GM23338 (cell line): ENCODE data around the gene FTH1. TPM values are rescaled to one million over a fixed set of nuclear protein-coding genes. Genes with fewer than 3 reads are reported as not detected.
"Not testable (repeated sequence)": the region's sequence is repeated elsewhere in the genome, so short reads cannot be mapped to it uniquely, and the experiment has no call there.

Experiments
- ATAC-seq: fragments of 200-7000 bp; cut with Tn5 transposase; 3 replicates; pipeline ENCODE4 v1.9.1; 2020
- DNase-seq: peaks from one replicate; pipeline ENCODE4 v3.0.0-alpha.2; 2015; ENCODE audit warnings: low spot score
- H2AFZ ChIP-seq: fragments of 200-600 bp; sonication (generic); 2 replicates; pipeline ENCODE4 v1.8.0; 2016; ENCODE audit warnings: antibody characterized with exemption, mild to moderate bottlenecking, moderate library complexity
- H3F3A ChIP-seq: fragments of 200-600 bp; sonication (generic); replicated peaks from 2 replicates; pipeline ENCODE4 v1.8.0; 2017; ENCODE audit warnings: antibody characterized with exemption, mixed run types, low read depth
- H3K27ac ChIP-seq: fragments of 200-600 bp; sonication (generic); 2 replicates; pipeline ENCODE4 v1.6.1; 2016; ENCODE audit warnings: low read depth
- H3K27me3 ChIP-seq: fragments of 200-600 bp; sonication (generic); 2 replicates; pipeline ENCODE4 v1.8.0; 2016; ENCODE audit warnings: mild to moderate bottlenecking, mixed run types, moderate library complexity; ENCODE audit not compliant: insufficient read depth
- H3K36me3 ChIP-seq: fragments of 200-600 bp; sonication (generic); 2 replicates; pipeline ENCODE4 v1.8.0; 2016; ENCODE audit warnings: mild to moderate bottlenecking; ENCODE audit not compliant: insufficient read depth
- H3K4me1 ChIP-seq: fragments of 200-600 bp; sonication (generic); 2 replicates; pipeline ENCODE4 v1.8.0; 2016; ENCODE audit warnings: mild to moderate bottlenecking, moderate library complexity; ENCODE audit not compliant: insufficient read depth
- H3K4me2 ChIP-seq: fragments of 200-600 bp; sonication (generic); 2 replicates; pipeline ENCODE4 v1.7.1; 2017; ENCODE audit warnings: mixed run types
- H3K4me3 ChIP-seq: fragments of 200-600 bp; sonication (generic); 2 replicates; pipeline ENCODE4 v1.6.1; 2016; ENCODE audit warnings: mixed run types
- H3K79me2 ChIP-seq: fragments of 200-600 bp; sonication (generic); replicated peaks from 2 replicates; pipeline ENCODE4 v1.8.0; 2017; ENCODE audit warnings: mild to moderate bottlenecking; ENCODE audit not compliant: insufficient read depth
- H3K9me2 ChIP-seq: fragments of 200-600 bp; sonication (generic); 2 replicates; pipeline ENCODE4 v1.8.0; 2017; ENCODE audit not compliant: insufficient read depth
- H4K20me1 ChIP-seq: fragments of 200-600 bp; sonication (generic); replicated peaks from 2 replicates; pipeline ENCODE4 v1.8.0; 2017; ENCODE audit warnings: mild to moderate bottlenecking; ENCODE audit not compliant: insufficient read depth
- H3K27ac Mint-ChIP-seq: 2 replicates; pipeline ENCODE4 v1.8.0; 2020; ENCODE audit warnings: inconsistent platforms, mild to moderate bottlenecking, moderate library complexity, mixed read lengths
- H3K27me3 Mint-ChIP-seq: 3 replicates; pipeline ENCODE4 v1.8.0; 2022; ENCODE audit warnings: low read depth, mild to moderate bottlenecking, moderate library complexity, mixed read lengths, inconsistent platforms; ENCODE audit not compliant: insufficient read depth, poor library complexity
- H3K36me3 Mint-ChIP-seq: 3 replicates; pipeline ENCODE4 v1.8.0; 2021; ENCODE audit warnings: low read depth, mild to moderate bottlenecking, inconsistent platforms, moderate library complexity, mixed read lengths
- H3K4me1 Mint-ChIP-seq: 3 replicates; pipeline ENCODE4 v1.8.0; 2020; ENCODE audit warnings: mild to moderate bottlenecking, inconsistent platforms, mixed read lengths
- H3K4me3 Mint-ChIP-seq: 3 replicates; pipeline ENCODE4 v1.8.0; 2021; ENCODE audit warnings: moderate library complexity, mild to moderate bottlenecking, inconsistent platforms, mixed read lengths
- H3K9me3 Mint-ChIP-seq: 3 replicates; pipeline ENCODE4 v1.8.0; 2020; ENCODE audit warnings: moderate library complexity, mild to moderate bottlenecking, inconsistent platforms, mixed read lengths
- CREB1 ChIP-seq: fragments of 250-450 bp; sonication (Bioruptor Pico); IDR thresholded peaks from 2 replicates; pipeline ENCODE4 v1.5.0; 2020; ENCODE audit warnings: low read depth, mild to moderate bottlenecking, moderate library complexity
- CTCF ChIP-seq, 2 experiments: fragments of 200-600 bp in 1 of 2; sonication (generic) in 1 of 2; conservative IDR thresholded peaks; 2 replicates each; pipeline versions ENCODE4 v1.5.1 to v1.6.1; 2016 to 2017; ENCODE audit warnings: antibody characterized with exemption in 2 of 2, low read depth in 2 of 2, mild to moderate bottlenecking in 2 of 2, moderate library complexity in 1 of 2
- EZH2 ChIP-seq: fragments of 200-600 bp; sonication (generic); IDR thresholded peaks from one replicate; pipeline ENCODE4 v1.8.0; 2017; ENCODE audit warnings: antibody characterized with exemption, mild to moderate bottlenecking, low read depth; ENCODE audit not compliant: unreplicated experiment
- JUNB ChIP-seq: IDR thresholded peaks from one replicate; pipeline ENCODE4 v1.6.1; 2016; ENCODE audit warnings: antibody characterized with exemption; ENCODE audit not compliant: unreplicated experiment
- NANOG ChIP-seq: IDR thresholded peaks from 2 replicates; pipeline ENCODE4 v1.6.1; 2016; ENCODE audit warnings: antibody characterized with exemption, borderline replicate concordance
- POLR2AphosphoS5 ChIP-seq: IDR thresholded peaks from 2 replicates; pipeline ENCODE4 v1.6.1; 2016; ENCODE audit warnings: antibody characterized with exemption, low read depth
- REST ChIP-seq: IDR thresholded peaks from one replicate; pipeline ENCODE4 v1.6.1; 2018; ENCODE audit warnings: antibody characterized with exemption; ENCODE audit not compliant: unreplicated experiment
- STAT1 ChIP-seq: IDR thresholded peaks from one replicate; pipeline ENCODE4 v1.6.1; 2016; ENCODE audit warnings: antibody characterized with exemption; ENCODE audit not compliant: unreplicated experiment
- ZNF331 ChIP-seq: fragments of 250-450 bp; sonication (Bioruptor Pico); IDR thresholded peaks from 2 replicates; pipeline ENCODE4 v1.5.0; 2020; ENCODE audit warnings: low read depth, mild to moderate bottlenecking, moderate library complexity
- ZNF462 ChIP-seq: fragments of 250-450 bp; sonication (Bioruptor Pico); IDR thresholded peaks from 2 replicates; pipeline ENCODE4 v1.5.0; 2020; ENCODE audit warnings: mild to moderate bottlenecking, moderate library complexity
- polyA plus RNA-seq: library from polyadenylated mRNA; unstranded; fragments of >200 nt; fragmentation: Nextera tagmentation; extraction: Ambion mirVana; gene quantifications from 2 replicates; pipeline ENCODE4 v1.2.1, GENCODE V29; 2016
- total RNA-seq: library from RNA; depleted of rRNA; stranded (reverse); fragments of >200 nt; shearing (Covaris generic); gene quantifications from 2 replicates; pipeline ENCODE4 v1.2.3, GENCODE V29; 2014

Gene FTH1
- total and polyA plus RNA-seq, 2 experiments from 2014 or later = 718 to 2,750 TPM

GRCh38 chr11:62002283-62002682 lies 34.8 kb upstream of the FTH1 start:
- H3K9me2 ChIP-seq, DNase-seq, H3K4me1 ChIP-seq, H3K4me2 ChIP-seq, H3K27me3 Mint-ChIP-seq, H3K27ac ChIP-seq, ATAC-seq, H3K36me3 ChIP-seq, H4K20me1 ChIP-seq, H3K4me3 ChIP-seq, H3K27me3 ChIP-seq, H3K27ac Mint-ChIP-seq, H3K4me3 Mint-ChIP-seq, H3F3A ChIP-seq, H2AFZ ChIP-seq, H3K79me2 ChIP-seq: not testable (repeated sequence)
- H3K9me3 Mint-ChIP-seq = peaks cover 27% of the 10 kb centered on the region
- peaks cover 20% of the 10 kb centered on the region for H3K36me3 Mint-ChIP-seq
- H3K4me1 Mint-ChIP-seq = peaks cover 11% of the 10 kb centered on the region; the same call in 2 of the 3 replicates

- H3K27me3 Mint-ChIP-seq = peaks cover 2% of the 10 kb centered on the region
- Histone ChIP-seq H3K36me3 (0 out of 2 replicates have a peak, but pooled peaks cover 6% of the 10 kb centered on the region), H3F3A (no peaks in the 10 kb centered on the region), H3K4me1 (no peaks in the 10 kb centered on the region), H3K9me2 (no peaks in the 10 kb centered on the region; the same call in 1 of the 2 replicates), H2AFZ (peak overlapping the region; percentile 72), H4K20me1 (no peaks in the 10 kb centered on the region), H3K79me2 (no peaks in the 10 kb centered on the region), H3K4me3 (no peak overlapping the region), H3K27me3 (no peaks in the 10 kb centered on the region), H3K27ac (0 out of 2 replicates have a peak overlapping the region, but pooled peaks have one; percentile 32), H3K4me2 (no peak overlapping the region)
- H3K27ac Mint-ChIP-seq = no peak overlapping the region
- H3K4me1 Mint-ChIP-seq = peaks cover 11% of the 10 kb centered on the region; the same call in 2 of the 3 replicates
- ATAC-seq = peak; percentile 45
- H3K9me3 Mint-ChIP-seq = peaks cover 27% of the 10 kb centered on the region
- H3K36me3 Mint-ChIP-seq = peaks cover 20% of the 10 kb centered on the region
- H3K4me3 Mint-ChIP-seq = no peak overlapping the region
- no peak for DNase-seq
- TF ChIP-seq CREB1 (CRISPR knock-in tag) (no peak), ZNF462 (CRISPR knock-in tag) (no peak), CTCF (conservative IDR thresholded peaks at IDR 0.05; ENCODE audit: low read depth in 2 of 2) (no peak), STAT1 (no peak), JUNB (no peak), REST (no peak), ZNF331 (CRISPR knock-in tag) (no peak), POLR2AphosphoS5 (no peak), EZH2 (no peak), NANOG (no peak)
Measured at GRCh38 chr11:62001450-62002191, 34.2 kb upstream of the FTH1 start.
